LNCaP clone FGC (cell line): Measurements from ENCODE around the gene HAUS8.

Source experiments
- DNase-seq: peaks from one replicate; pipeline ENCODE4 v3.0.0-alpha.2; 2011; ENCODE audit warnings: low read depth
- H3K4me3 ChIP-seq: 2 replicates; pipeline ENCODE4 v1.5.1; 2011; ENCODE audit warnings: mild to moderate bottlenecking, low read depth, low read length, control low read depth
- CTCF ChIP-seq: IDR thresholded peaks from 2 replicates; pipeline ENCODE4 v1.5.1; 2012; ENCODE audit warnings: mild to moderate bottlenecking; ENCODE audit not compliant: control insufficient read depth, insufficient read depth; ENCODE audit errors: extremely low read depth

HAUS8 gene

GRCh38 chr19:17114414-17114831, 39.2 kb upstream of the HAUS8 start:
- no peak overlapping the region for H3K4me3 ChIP-seq
- TF ChIP-seq CTCF: no peak
- DNase-seq: peak; percentile 26

- no peak for DNase-seq
- no peak overlapping the region for H3K4me3 ChIP-seq
- TF ChIP-seq CTCF: no peak
These were observed 38.0 kb upstream of the HAUS8 start for GRCh38 chr19:17113127-17113785.

DNA sequence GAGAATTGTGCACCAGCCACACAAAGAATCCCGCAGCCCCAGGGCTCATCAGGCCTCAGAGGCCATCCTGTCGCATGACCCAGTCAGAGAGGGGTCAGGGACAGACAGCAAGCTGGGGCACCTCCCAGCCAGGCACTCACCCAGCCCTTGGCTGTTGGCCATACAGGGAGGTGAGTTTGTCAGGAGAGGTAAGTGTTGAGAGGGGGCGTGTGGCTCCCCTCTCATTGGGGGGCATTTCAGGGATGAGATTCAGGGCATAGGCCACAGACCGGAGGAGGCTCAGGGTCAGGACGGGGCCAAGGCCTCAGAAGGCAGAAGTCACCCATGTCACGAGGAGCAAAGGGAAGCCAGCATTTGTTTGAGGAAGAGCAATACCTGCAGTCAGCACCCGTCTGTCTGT, 37.4 kb upstream of the HAUS8 start:
- no peak for DNase-seq
- H3K4me3 ChIP-seq: no peak overlapping the region
- no peak for TF ChIP-seq CTCF

GRCh38 chr19:17112271-17112670, 37.0 kb upstream of the HAUS8 start:
- no peak overlapping the region for H3K4me3 ChIP-seq
- TF ChIP-seq CTCF: no peak
- no peak for DNase-seq

- TF ChIP-seq CTCF: no peak
- no peak overlapping the region for H3K4me3 ChIP-seq
- no peak for DNase-seq
These were observed 36.5 kb upstream of the HAUS8 start for GRCh38 chr19:17111766-17112165.

DNA sequence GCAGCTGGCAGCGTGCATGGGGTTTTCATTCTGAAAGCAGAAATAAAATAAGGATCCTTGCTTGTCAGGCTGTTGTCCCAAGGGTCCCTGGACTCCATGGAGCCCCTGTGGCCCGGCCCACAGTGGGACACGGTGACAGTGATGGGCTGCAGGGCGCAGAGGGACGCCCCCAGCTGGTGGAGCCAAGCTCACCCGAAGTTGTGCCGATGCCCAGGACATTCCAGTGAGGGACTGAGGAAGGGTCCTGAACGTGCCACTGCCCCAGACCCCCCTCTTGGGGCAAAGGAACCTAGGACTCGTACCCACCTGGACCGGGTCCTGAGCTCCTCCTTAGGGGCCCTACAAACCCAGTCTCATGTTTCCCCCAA, 35.3 kb upstream of the HAUS8 start:
- no peak for TF ChIP-seq CTCF
- H3K4me3 ChIP-seq: no peak overlapping the region
- no peak for DNase-seq

DNA sequence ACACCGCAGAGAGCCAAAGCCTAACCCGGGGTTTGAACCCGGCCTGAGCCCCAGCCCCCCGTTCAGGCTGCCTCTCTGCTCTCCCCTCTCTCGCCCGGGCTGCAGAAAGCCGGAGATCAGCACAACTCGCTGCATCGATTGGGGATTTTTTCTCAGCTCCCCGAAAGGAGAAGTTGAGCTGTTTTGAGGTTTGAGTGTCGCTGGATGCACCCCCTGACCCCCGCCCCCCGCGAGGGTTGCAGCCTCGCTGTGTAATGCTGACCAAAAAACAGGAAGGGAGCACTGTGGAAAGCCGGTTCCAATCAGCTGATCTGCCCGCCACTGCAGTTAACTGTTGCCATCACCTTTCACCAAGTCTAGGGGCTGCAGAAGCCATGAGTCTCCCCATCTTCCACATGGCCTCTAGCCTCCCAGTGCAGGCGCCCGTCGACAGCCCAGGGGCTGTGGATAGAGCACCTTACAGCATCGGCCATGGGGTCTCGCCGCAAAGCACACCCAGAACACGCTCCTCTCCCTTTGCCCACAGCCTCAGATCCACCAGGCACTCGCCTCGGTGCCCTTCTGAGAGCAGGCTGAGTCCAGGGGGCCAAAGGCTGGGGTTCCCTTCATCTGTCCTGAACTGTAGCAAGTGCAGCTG, 34.8 kb upstream of the HAUS8 start:
- no peak overlapping the region for H3K4me3 ChIP-seq
- TF ChIP-seq CTCF: no peak
- no peak for DNase-seq
